NCI-H128 (cell line): Measurements from ENCODE around the gene SUSD6.
"Not testable (repeated sequence)": the region's sequence is repeated elsewhere in the genome, so short reads cannot be mapped to it uniquely, and the experiment has no call there.

Experiments
- DNase-seq: peaks from one replicate; lab custom pipeline; 2025; ENCODE audit not compliant: unreplicated experiment; lab: John Stamatoyannopoulos, UW

SUSD6 gene

GRCh38 chr14:69647642-69648041, 36.2 kb downstream of the SUSD6 start:
- DNase-seq = not testable (repeated sequence)

- no peak for DNase-seq
Observed at GRCh38 chr14:69648480-69649451, 37.4 kb downstream of the SUSD6 start.

- DNase-seq = no peak
Observed at GRCh38 chr14:69650948-69651369, 39.6 kb downstream of the SUSD6 start.

- DNase-seq = no peak
Observed at GRCh38 chr14:69651664-69652063, 40.3 kb downstream of the SUSD6 start.

- DNase-seq = no peak
Observed at GRCh38 chr14:69652942-69653684, 41.7 kb downstream of the SUSD6 start.

- no peak for DNase-seq
Observed at GRCh38 chr14:69654116-69654515, 42.7 kb downstream of the SUSD6 start.

- DNase-seq = no peak
Observed at GRCh38 chr14:69657950-69658355, 46.6 kb downstream of the SUSD6 start.

- no peak for DNase-seq
Observed at GRCh38 chr14:69658664-69659261, 47.4 kb downstream of the SUSD6 start.

- no peak for DNase-seq
Observed at GRCh38 chr14:69660344-69661193, 49.2 kb downstream of the SUSD6 start.

- no peak for DNase-seq
Observed at GRCh38 chr14:69661194-69661537, 49.8 kb downstream of the SUSD6 start.

GRCh38 chr14:69662636-69663299, 51.4 kb downstream of the SUSD6 start:
- no peak for DNase-seq

- no peak for DNase-seq
Observed at GRCh38 chr14:69663300-69663643, 51.9 kb downstream of the SUSD6 start.

GRCh38 chr14:69664265-69664664, 52.9 kb downstream of the SUSD6 start:
- no peak for DNase-seq

GRCh38 chr14:69664865-69665526, 53.6 kb downstream of the SUSD6 start:
- DNase-seq = no peak

- no peak for DNase-seq
Observed at GRCh38 chr14:69665631-69666030, 54.2 kb downstream of the SUSD6 start.

GRCh38 chr14:69666112-69666511, 54.7 kb downstream of the SUSD6 start:
- DNase-seq = no peak

- no peak for DNase-seq
Observed at GRCh38 chr14:69666690-69667211, 55.4 kb downstream of the SUSD6 start.

- DNase-seq = no peak
Observed at GRCh38 chr14:69667938-69668335, 56.5 kb downstream of the SUSD6 start.

- DNase-seq = no peak
Observed at GRCh38 chr14:69669375-69669774, 58.0 kb downstream of the SUSD6 start.

GRCh38 chr14:69670093-69670492, 58.7 kb downstream of the SUSD6 start:
- no peak for DNase-seq
